Panc1 (cell line): Measurements from ENCODE around the gene CA5A. TPM values are rescaled to one million over a fixed set of nuclear protein-coding genes. Genes with fewer than 3 reads are reported as not detected.

Experiments used
- ATAC-seq: fragments of 200-7000 bp; cut with Tn5 transposase; 2 replicates; pipeline ENCODE4 v1.9.1; 2020; ENCODE audit warnings: mild to moderate bottlenecking, moderate library complexity
- BruUV-seq: library from RNA; stranded (reverse); fragments of 400-500 nt; replicated peaks from 2 replicates; lab custom pipeline; 2021; lab: Mats Ljungman, UMichigan
- CTCF ChIA-PET: fragments of 300-600 bp; sonication (Branson Sonifier 250); formaldehyde crosslinking; loops from one replicate; lab custom pipeline; 2022; ENCODE audit warnings: antibody characterized with exemption; lab: Charles Lee
- POLR2A ChIA-PET: fragments of 300-600 bp; sonication (Branson Sonifier 250); formaldehyde crosslinking; loops from one replicate; lab custom pipeline; 2022; ENCODE audit warnings: antibody characterized with exemption; lab: Charles Lee
- DNase-seq: peaks from one replicate; pipeline ENCODE4 v3.0.0-alpha.2; 2010; ENCODE audit warnings: low read depth, low spot score
- H3K27ac ChIP-seq: 2 replicates; pipeline ENCODE4 v1.5.1; 2011; ENCODE audit warnings: mild to moderate bottlenecking, low read length, inconsistent platforms
- H3K27me3 ChIP-seq: fragments of 200-500 bp; sonication (Bioruptor generic); 2 replicates; pipeline ENCODE4 v1.6.0; 2014; ENCODE audit warnings: low read length, inconsistent platforms; ENCODE audit not compliant: control insufficient read depth, insufficient read depth
- H3K36me3 ChIP-seq: fragments of 200-500 bp; sonication (Bioruptor generic); 2 replicates; pipeline ENCODE4 v1.5.1; 2014; ENCODE audit warnings: inconsistent platforms, mild to moderate bottlenecking, low read length, moderate library complexity; ENCODE audit not compliant: control insufficient read depth, insufficient read depth
- H3K4me1 ChIP-seq: 2 replicates; pipeline ENCODE4 v1.5.1; 2011; ENCODE audit warnings: inconsistent platforms, mild to moderate bottlenecking, low read length, moderate library complexity; ENCODE audit not compliant: control insufficient read depth, insufficient read depth
- H3K4me3 ChIP-seq, 2 experiments: 2 replicates each; pipeline ENCODE4 v1.5.1; 2011 to 2012; ENCODE audit warnings: low read depth in 2 of 2, low read length in 2 of 2, mild to moderate bottlenecking in 2 of 2, inconsistent platforms in 1 of 2, moderate library complexity in 1 of 2
- H3K9me3 ChIP-seq: fragments of 200-500 bp; sonication (Bioruptor generic); 2 replicates; pipeline ENCODE4 v1.5.1; 2014; ENCODE audit warnings: low read depth, mild to moderate bottlenecking, inconsistent platforms, low read length, moderate library complexity; ENCODE audit not compliant: control insufficient read depth, insufficient read depth
- POLR2AphosphoS5 ChIP-seq: IDR thresholded peaks from 2 replicates; pipeline ENCODE4 v1.6.1; 2012; ENCODE audit warnings: mild to moderate bottlenecking, low read depth, low read length, moderate library complexity
- SIN3A ChIP-seq: IDR thresholded peaks from 2 replicates; pipeline ENCODE4 v1.6.1; 2012; ENCODE audit warnings: low read depth, mild to moderate bottlenecking, low read length, moderate library complexity, borderline replicate concordance; ENCODE audit not compliant: insufficient read depth
- TCF7L2 ChIP-seq: IDR thresholded peaks from 2 replicates; pipeline ENCODE4 v1.6.1; 2011; ENCODE audit warnings: mild to moderate bottlenecking, low read depth, low read length, inconsistent platforms
- in situ Hi-C: cut with HindIII; loops from 2 replicates; pipeline ENCODE4 v1.10.0; 2016; ENCODE audit warnings: low sequenced_read_pairs, low pct_unique_long_range_greater_than_20kb
- intact Hi-C: fragments of 100-400 bp; cut with micrococcal nuclease; formaldehyde crosslinking; loops from one replicate; pipeline ENCODE4 v1.10.0; 2022; ENCODE audit not compliant: unreplicated experiment
- total RNA-seq: library from RNA; stranded (reverse); gene quantifications from one replicate; pipeline ENCODE4 v1.2.1, GENCODE V29; 2021; ENCODE audit not compliant: unreplicated experiment
- TF ChIP-seq, protein P1 (sequence below): fragments of 450-650 bp; IDR thresholded peaks from 2 replicates; pipeline ENCODE4 v1.5.1; 2017; ENCODE audit warnings: mild to moderate bottlenecking
- TF ChIP-seq, protein P2 (sequence below), 2 experiments: IDR thresholded peaks; 2 replicates each; pipeline ENCODE4 v1.6.1; 2011 to 2012; ENCODE audit warnings: low read depth in 2 of 2, control low read depth in 1 of 2, low read length in 1 of 2, mild to moderate bottlenecking in 1 of 2, moderate library complexity in 1 of 2; ENCODE audit not compliant: insufficient read depth in 1 of 2

CA5A gene
- total RNA-seq, 1 experiment from 2014 or later: not detected

DNA sequence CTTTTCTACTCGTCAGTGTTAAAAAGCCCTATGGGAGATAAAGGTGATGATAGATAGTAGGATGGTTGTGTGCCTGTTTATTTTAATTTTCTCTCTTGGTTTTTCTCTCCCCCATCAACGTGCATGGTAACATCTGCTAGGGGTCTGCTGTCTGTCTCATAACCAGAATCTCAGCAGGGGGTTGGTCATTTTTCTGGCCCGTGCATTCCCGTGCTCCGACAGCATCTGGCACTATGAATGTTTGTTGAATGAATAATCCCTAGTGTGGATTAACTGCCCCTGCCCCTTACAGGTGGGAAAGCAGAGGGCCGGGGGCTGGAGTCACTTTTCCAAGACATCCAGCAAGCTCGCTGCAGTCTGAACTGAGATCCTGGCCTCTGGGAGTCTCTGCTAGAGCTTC, 6.3 kb downstream of the CA5A start:
- CTCF ChIA-PET: interaction anchor here (0.7 kb wide), 1 partner anchor 11 kb away, joined by 11 read pairs; no protein-coding TSS in a partner anchor
- intact Hi-C loops: no loop called here
- ATAC-seq: no peak
- no peak for TF ChIP-seq SIN3A
- TF ChIP-seq TCF7L2: no peak
- TF ChIP-seq, protein P1, sequence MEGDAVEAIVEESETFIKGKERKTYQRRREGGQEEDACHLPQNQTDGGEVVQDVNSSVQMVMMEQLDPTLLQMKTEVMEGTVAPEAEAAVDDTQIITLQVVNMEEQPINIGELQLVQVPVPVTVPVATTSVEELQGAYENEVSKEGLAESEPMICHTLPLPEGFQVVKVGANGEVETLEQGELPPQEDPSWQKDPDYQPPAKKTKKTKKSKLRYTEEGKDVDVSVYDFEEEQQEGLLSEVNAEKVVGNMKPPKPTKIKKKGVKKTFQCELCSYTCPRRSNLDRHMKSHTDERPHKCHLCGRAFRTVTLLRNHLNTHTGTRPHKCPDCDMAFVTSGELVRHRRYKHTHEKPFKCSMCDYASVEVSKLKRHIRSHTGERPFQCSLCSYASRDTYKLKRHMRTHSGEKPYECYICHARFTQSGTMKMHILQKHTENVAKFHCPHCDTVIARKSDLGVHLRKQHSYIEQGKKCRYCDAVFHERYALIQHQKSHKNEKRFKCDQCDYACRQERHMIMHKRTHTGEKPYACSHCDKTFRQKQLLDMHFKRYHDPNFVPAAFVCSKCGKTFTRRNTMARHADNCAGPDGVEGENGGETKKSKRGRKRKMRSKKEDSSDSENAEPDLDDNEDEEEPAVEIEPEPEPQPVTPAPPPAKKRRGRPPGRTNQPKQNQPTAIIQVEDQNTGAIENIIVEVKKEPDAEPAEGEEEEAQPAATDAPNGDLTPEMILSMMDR: no peak
- no peak for TF ChIP-seq POLR2AphosphoS5
- TF ChIP-seq, protein P2, sequence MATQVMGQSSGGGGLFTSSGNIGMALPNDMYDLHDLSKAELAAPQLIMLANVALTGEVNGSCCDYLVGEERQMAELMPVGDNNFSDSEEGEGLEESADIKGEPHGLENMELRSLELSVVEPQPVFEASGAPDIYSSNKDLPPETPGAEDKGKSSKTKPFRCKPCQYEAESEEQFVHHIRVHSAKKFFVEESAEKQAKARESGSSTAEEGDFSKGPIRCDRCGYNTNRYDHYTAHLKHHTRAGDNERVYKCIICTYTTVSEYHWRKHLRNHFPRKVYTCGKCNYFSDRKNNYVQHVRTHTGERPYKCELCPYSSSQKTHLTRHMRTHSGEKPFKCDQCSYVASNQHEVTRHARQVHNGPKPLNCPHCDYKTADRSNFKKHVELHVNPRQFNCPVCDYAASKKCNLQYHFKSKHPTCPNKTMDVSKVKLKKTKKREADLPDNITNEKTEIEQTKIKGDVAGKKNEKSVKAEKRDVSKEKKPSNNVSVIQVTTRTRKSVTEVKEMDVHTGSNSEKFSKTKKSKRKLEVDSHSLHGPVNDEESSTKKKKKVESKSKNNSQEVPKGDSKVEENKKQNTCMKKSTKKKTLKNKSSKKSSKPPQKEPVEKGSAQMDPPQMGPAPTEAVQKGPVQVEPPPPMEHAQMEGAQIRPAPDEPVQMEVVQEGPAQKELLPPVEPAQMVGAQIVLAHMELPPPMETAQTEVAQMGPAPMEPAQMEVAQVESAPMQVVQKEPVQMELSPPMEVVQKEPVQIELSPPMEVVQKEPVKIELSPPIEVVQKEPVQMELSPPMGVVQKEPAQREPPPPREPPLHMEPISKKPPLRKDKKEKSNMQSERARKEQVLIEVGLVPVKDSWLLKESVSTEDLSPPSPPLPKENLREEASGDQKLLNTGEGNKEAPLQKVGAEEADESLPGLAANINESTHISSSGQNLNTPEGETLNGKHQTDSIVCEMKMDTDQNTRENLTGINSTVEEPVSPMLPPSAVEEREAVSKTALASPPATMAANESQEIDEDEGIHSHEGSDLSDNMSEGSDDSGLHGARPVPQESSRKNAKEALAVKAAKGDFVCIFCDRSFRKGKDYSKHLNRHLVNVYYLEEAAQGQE (IDR thresholded peaks at IDR 0.05; ENCODE audit: insufficient read depth in 1 of 2, low read depth in 2 of 2, low read length in 1 of 2): no peak
- POLR2A ChIA-PET: no interaction called here
- Histone ChIP-seq H3K27ac (no peak overlapping the region), H3K9me3 (no peaks in the 10 kb centered on the region), H3K4me3 (no peak overlapping the region), H3K36me3 (no peaks in the 10 kb centered on the region), H3K27me3 (no peaks in the 10 kb centered on the region), H3K4me1 (peaks cover 2% of the 10 kb centered on the region; the same call in 1 of the 2 replicates)
- BruUV-seq: no TSS peak
- DNase-seq: no peak
- in situ Hi-C loops: no loop called here

DNA sequence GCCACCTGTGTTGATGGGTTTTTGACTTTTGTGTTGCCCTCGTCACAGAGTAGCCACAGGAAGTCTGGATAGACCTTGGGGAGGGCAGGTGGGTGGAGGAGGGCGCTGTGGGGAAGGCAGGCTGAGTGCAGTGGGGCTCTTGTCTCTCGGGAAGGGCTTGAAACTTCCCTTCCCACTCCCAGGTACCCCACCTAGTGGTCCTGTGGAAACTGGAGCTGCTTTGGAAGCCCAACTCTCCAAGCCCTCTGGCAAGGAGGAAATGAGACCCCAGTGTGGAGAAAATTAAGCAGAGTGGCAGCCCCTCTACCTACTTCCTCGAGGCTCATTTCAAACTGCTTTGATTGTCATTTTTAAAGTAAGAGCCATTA, 9.2 kb downstream of the CA5A start:
- Histone ChIP-seq H3K36me3 (no peaks in the 10 kb centered on the region), H3K4me3 (no peak overlapping the region), H3K27me3 (no peaks in the 10 kb centered on the region), H3K27ac (no peak overlapping the region), H3K9me3 (no peaks in the 10 kb centered on the region), H3K4me1 (peaks cover 7% of the 10 kb centered on the region; the same call in 1 of the 2 replicates)
- no TSS peak for BruUV-seq
- DNase-seq (no peak), ATAC-seq (no peak)
- POLR2A ChIA-PET: no interaction called here
- TF ChIP-seq SIN3A: no peak
- TF ChIP-seq, protein P2 (IDR thresholded peaks at IDR 0.05; ENCODE audit: insufficient read depth in 1 of 2, low read depth in 2 of 2, low read length in 1 of 2): no peak
- TF ChIP-seq, protein P1: no peak
- no peak for TF ChIP-seq TCF7L2
- TF ChIP-seq POLR2AphosphoS5: no peak
- intact Hi-C loops (no loop called here), in situ Hi-C loops (no loop called here)
- CTCF ChIA-PET: no interaction called here
